ENCODE results near the gene KIDINS220. TPM values are rescaled to one million over a fixed set of nuclear protein-coding genes. Genes with fewer than 3 reads are reported as not detected.
A peak's percentile ranks its signal among the peaks of the same experiment; 100 is the strongest.

KIDINS220 gene
- total and polyA plus RNA-seq, 9 of the 15 experiments (the other 6 are each of a cell fraction or from before 2014, with no cell fraction given), result 15.2 to 48.0 (median 34.4) TPM

DNA sequence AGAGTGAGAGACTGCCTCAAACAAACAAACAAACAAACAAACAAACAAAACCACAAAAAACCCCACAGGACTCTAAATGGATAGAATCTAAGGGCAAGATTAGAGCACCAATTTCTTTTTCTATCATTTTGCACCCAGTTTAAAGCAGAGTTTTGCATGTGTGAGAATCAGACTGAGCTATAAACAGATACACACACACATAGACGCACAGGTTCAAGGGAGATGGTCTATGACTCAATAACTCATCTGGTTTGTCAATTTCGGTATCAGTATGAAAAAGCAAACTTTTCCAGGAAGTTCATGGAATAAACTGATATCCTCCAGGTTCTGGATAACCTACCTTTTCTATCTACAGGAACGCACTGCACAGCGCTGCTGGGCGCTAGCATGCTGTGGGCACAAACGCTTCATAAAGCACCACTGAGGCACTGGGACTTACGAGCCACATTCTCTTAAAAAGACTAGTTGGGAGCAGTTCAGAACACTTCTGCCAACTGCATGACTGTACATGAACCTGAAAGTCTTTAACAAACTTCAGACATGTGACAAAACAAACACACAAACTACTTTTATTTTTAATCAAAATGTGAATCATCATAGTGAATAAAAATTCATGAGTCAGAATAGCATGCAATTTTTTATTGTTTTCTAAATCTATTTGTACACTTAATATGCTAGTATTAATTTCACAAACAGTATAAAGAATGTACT is 109.0 kb downstream of the KIDINS220 start (continued):
- TF ChIP-seq, protein P1, sequence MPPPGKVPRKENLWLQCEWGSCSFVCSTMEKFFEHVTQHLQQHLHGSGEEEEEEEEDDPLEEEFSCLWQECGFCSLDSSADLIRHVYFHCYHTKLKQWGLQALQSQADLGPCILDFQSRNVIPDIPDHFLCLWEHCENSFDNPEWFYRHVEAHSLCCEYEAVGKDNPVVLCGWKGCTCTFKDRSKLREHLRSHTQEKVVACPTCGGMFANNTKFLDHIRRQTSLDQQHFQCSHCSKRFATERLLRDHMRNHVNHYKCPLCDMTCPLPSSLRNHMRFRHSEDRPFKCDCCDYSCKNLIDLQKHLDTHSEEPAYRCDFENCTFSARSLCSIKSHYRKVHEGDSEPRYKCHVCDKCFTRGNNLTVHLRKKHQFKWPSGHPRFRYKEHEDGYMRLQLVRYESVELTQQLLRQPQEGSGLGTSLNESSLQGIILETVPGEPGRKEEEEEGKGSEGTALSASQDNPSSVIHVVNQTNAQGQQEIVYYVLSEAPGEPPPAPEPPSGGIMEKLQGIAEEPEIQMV (tag; conservative IDR thresholded peaks at IDR 0.05; ENCODE audit: low read depth), result no peak

DNA sequence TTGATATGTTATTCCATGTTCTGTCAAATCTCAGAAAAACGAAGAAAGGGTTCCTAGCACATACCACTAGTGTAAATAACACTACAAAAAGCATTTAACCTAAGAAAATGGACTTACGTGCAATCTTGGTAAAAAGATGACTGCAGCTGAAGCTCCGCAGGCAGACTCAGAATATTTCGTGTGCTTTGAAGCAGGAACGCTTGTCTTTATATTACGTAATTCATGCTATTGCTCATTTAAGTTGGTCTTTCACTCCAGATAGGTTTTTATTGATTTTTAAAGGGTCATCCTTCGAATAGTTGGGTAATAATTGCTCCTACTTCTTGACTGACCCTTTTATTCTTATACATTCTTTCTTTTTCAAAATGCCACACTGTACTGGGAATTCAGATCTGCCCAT is 111.6 kb downstream of the KIDINS220 start:
- no peak for ATAC-seq
- FAIRE-seq, result no peak
- WGBS (ENCODE audit: insufficient coverage, low coverage, missing lambda C conversion rate), result 76% methylated on average over 7 of the region's 7 CpGs
- no peaks in the 10 kb centered on the region for H3K9me3 ChIP-seq (replicated peaks; ENCODE audit: control insufficient read depth, insufficient read depth, low read depth, low read length)
- peaks cover 10% of the 10 kb centered on the region; the same call in 1 of the 3 replicates for H3K36me3 ChIP-seq (ENCODE audit: control insufficient read depth, insufficient read depth, low read length)
- H3K9ac ChIP-seq (ENCODE audit: insufficient read depth in 1 of 2, low read depth in 2 of 2, low read length in 2 of 2), result no peak overlapping the region
- no peaks in the 10 kb centered on the region for H3K9me1 ChIP-seq (ENCODE audit: control insufficient read depth, insufficient read depth, low read length)
- in situ Hi-C loops (cut with MboI) (no loop called here), intact Hi-C loops (cut with micrococcal nuclease) (no loop called here)
- no TSS peak for BruUV-seq (replicated peaks)
- H3K4me2 ChIP-seq (ENCODE audit: insufficient read depth, low read length), result no peak overlapping the region
- H2AFZ ChIP-seq (ENCODE audit: low read depth, low read length), result no peak overlapping the region
- H3K4me1 ChIP-seq (replicated peaks in 1 of 2; ENCODE audit: control insufficient read depth in 2 of 2, insufficient read depth in 2 of 2, low read length in 2 of 2), result no peaks in the 10 kb centered on the region; a peak in 1 of 5 replicates
- H3K27ac ChIP-seq (ENCODE audit: extremely low read depth, low read depth, low read length), result no peak overlapping the region
- no peaks in the 10 kb centered on the region for H4K20me1 ChIP-seq (replicated peaks; ENCODE audit: control insufficient read depth, insufficient read depth, low read length)
- ChIA-PET CTCF (ENCODE audit: low intra/inter-chr PET ratio) (no interaction called here), POLR2A (interaction anchor here (1.2 kb wide), 1 partner anchor 8 kb away, joined by 3 read pairs; no protein-coding TSS in a partner anchor)
- H3K79me2 ChIP-seq (ENCODE audit: control insufficient read depth, insufficient read depth, low read length), result no peaks in the 10 kb centered on the region
- no peaks in the 10 kb centered on the region for H3K27me3 ChIP-seq (ENCODE audit: control insufficient read depth in 2 of 2, insufficient read depth in 2 of 2, low read length in 2 of 2)
- H3K4me3 ChIP-seq, result no peak overlapping the region
- no peak for DNase-seq (ENCODE audit: extremely low read depth in 1 of 4, low spot score in 3 of 4)
- no peak for TF ChIP-seq SMAD4 (CRISPR knock-in tag; conservative IDR thresholded peaks at IDR 0.05)
- no peak for TF ChIP-seq SNIP1 (IDR thresholded peaks at IDR 0.05; ENCODE audit: low read depth)
- no peak for TF ChIP-seq ZKSCAN1 (IDR thresholded peaks at IDR 0.05; ENCODE audit: low read depth, low read length)
- TF ChIP-seq, protein P2, sequence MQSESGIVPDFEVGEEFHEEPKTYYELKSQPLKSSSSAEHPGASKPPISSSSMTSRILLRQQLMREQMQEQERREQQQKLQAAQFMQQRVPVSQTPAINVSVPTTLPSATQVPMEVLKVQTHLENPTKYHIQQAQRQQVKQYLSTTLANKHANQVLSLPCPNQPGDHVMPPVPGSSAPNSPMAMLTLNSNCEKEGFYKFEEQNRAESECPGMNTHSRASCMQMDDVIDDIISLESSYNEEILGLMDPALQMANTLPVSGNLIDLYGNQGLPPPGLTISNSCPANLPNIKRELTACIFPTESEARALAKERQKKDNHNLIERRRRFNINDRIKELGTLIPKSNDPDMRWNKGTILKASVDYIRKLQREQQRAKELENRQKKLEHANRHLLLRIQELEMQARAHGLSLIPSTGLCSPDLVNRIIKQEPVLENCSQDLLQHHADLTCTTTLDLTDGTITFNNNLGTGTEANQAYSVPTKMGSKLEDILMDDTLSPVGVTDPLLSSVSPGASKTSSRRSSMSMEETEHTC (IDR thresholded peaks at IDR 0.05), result no peak
- no peak for TF ChIP-seq CTBP1 (IDR thresholded peaks at IDR 0.05; ENCODE audit: borderline replicate concordance)
- no peak for TF ChIP-seq ZFPM2 (CRISPR knock-in tag; IDR thresholded peaks at IDR 0.05)
- TF ChIP-seq, protein P3, sequence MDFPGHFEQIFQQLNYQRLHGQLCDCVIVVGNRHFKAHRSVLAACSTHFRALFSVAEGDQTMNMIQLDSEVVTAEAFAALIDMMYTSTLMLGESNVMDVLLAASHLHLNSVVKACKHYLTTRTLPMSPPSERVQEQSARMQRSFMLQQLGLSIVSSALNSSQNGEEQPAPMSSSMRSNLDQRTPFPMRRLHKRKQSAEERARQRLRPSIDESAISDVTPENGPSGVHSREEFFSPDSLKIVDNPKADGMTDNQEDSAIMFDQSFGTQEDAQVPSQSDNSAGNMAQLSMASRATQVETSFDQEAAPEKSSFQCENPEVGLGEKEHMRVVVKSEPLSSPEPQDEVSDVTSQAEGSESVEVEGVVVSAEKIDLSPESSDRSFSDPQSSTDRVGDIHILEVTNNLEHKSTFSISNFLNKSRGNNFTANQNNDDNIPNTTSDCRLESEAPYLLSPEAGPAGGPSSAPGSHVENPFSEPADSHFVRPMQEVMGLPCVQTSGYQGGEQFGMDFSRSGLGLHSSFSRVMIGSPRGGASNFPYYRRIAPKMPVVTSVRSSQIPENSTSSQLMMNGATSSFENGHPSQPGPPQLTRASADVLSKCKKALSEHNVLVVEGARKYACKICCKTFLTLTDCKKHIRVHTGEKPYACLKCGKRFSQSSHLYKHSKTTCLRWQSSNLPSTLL (IDR thresholded peaks at IDR 0.05), result no peak
- no peak for TF ChIP-seq GABPB2 (CRISPR knock-in tag; conservative IDR thresholded peaks at IDR 0.05)
- no peak for TF ChIP-seq ZNF146 (CRISPR knock-in tag; IDR thresholded peaks at IDR 0.05; ENCODE audit: unreplicated experiment)
- 0 out of 2 replicates have a peak, but pooled peaks have one; percentile 18 for TF ChIP-seq POLR2AphosphoS2 (IDR thresholded peaks at IDR 0.05; ENCODE audit: low read length)
- no peak for TF ChIP-seq SRF (CRISPR knock-in tag; IDR thresholded peaks at IDR 0.05)
- TF ChIP-seq, protein P4, sequence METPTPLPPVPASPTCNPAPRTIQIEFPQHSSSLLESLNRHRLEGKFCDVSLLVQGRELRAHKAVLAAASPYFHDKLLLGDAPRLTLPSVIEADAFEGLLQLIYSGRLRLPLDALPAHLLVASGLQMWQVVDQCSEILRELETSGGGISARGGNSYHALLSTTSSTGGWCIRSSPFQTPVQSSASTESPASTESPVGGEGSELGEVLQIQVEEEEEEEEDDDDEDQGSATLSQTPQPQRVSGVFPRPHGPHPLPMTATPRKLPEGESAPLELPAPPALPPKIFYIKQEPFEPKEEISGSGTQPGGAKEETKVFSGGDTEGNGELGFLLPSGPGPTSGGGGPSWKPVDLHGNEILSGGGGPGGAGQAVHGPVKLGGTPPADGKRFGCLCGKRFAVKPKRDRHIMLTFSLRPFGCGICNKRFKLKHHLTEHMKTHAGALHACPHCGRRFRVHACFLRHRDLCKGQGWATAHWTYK (CRISPR knock-in tag; IDR thresholded peaks at IDR 0.05), result no peak
- no peak for TF ChIP-seq CAMTA2 (CRISPR knock-in tag; conservative IDR thresholded peaks at IDR 0.05)

Data from K562 (cell line).